ENCODE data around the gene MMP14.

MMP14 gene

DNA sequence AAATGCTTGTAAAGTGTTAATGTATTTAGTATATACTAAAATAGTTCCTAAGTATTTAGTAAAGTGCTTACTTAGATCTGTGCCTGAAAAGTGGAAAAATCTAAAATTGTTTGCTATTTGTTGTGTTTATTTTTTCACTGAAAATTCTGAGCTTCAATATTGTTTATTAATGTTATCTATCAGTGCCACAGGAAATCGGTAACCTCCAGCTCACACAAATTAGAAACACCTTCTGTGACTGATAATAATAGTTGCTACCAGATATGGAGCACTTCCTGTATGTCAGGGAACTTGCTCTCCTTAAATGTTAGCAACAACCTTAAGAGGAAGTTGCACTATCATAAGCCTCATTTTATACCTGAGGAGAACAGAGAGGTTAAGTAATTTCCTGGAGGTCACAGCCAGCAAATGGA lies 34.4 kb downstream of the MMP14 start:
- Histone ChIP-seq H3K36me3 (ENCODE audit: control insufficient read depth, insufficient read depth, low read length) (peaks cover 12% of the 10 kb centered on the region), H3K27me3 (replicated peaks; ENCODE audit: control insufficient read depth, insufficient read depth, low read length) (no peaks in the 10 kb centered on the region), H3K4me3 (replicated peaks; ENCODE audit: low read depth, low read length) (peak overlapping the region; percentile 92)
- TF ChIP-seq, protein P1, sequence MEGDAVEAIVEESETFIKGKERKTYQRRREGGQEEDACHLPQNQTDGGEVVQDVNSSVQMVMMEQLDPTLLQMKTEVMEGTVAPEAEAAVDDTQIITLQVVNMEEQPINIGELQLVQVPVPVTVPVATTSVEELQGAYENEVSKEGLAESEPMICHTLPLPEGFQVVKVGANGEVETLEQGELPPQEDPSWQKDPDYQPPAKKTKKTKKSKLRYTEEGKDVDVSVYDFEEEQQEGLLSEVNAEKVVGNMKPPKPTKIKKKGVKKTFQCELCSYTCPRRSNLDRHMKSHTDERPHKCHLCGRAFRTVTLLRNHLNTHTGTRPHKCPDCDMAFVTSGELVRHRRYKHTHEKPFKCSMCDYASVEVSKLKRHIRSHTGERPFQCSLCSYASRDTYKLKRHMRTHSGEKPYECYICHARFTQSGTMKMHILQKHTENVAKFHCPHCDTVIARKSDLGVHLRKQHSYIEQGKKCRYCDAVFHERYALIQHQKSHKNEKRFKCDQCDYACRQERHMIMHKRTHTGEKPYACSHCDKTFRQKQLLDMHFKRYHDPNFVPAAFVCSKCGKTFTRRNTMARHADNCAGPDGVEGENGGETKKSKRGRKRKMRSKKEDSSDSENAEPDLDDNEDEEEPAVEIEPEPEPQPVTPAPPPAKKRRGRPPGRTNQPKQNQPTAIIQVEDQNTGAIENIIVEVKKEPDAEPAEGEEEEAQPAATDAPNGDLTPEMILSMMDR (IDR thresholded peaks at IDR 0.05; ENCODE audit: insufficient read depth, low read length, poor library complexity, severe bottlenecking) = no peak
- peak; percentile 80 for DNase-seq (ENCODE audit: extremely low read depth, insufficient read length)

DNA sequence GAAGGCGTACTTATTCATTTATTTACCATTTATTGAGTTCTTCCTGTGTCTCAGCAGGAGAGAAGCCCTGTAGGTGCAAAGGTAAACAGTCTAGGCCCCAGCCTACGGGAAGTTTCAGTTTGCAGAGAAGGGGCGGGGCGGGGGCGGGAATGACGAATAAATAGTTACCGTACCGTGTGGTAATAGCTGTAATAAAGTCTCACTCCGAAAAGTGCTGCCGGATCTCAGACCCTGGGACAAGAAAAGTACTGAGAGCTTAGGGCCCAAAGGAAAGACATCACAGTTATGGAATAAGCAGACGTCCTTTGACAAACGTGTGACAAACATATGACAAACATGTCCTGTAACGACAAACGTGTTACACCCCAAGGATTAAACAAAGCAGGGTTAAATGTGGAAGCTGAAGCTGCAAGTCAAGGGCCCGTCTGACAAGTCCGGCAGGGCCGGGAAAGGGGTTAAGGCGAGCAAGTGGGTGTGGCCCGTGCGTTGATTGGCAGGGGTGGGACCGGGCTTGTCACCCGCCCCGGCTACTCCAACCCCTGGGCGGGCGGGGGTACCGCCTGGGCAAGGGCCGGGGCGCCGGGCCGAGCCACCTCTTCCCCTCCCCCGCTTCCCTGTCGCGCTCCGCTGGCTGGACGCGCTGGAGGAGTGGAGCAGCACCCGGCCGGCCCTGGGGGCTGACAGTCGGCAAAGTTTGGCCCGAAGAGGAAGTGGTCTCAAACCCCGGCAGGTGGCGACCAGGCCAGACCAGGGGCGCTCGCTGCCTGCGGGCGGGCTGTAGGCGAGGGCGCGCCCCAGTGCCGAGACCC lies 35.0 kb downstream of the MMP14 start, which contains the start of gene LRP10:
Gene LRP10, plus strand, starts transcription at position 517 of the 809 bp plus-strand sequence. CDS start 564 bp downstream, outside the sequence.
- peak; percentile 90 for DNase-seq (ENCODE audit: extremely low read depth, insufficient read length)
- no peaks in the 10 kb centered on the region for H3K27me3 ChIP-seq (replicated peaks; ENCODE audit: control insufficient read depth, insufficient read depth, low read length)

DNA sequence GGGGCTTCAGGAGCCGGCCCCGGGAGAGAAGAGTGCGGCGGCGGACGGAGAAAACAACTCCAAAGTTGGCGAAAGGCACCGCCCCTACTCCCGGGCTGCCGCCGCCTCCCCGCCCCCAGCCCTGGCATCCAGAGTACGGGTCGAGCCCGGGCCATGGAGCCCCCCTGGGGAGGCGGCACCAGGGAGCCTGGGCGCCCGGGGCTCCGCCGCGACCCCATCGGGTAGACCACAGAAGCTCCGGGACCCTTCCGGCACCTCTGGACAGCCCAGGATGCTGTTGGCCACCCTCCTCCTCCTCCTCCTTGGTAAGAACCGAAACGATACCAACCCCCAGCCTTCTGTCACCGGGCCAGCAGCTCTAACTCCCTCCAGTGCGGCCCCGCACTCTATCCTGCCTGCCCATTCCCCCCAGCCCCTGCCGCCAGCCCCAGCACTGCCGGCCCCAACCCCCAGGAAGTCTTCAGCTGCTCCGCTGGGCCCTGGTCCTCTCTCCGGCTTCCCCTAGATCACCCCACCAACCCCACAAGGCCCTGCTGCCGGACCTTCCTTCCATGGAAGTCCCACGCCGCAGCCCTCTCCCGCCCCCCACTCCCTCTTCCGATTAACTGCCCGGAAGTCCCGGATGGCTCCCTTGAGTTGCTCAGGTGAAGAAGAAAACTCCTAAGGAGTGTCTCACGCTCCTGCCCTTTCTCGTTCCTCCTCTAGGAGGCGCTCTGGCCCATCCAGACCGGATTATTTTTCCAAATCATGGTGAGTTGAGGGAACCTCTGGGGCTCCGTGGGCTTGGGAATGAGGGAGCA lies 35.8 kb downstream of the MMP14 start:
- TF ChIP-seq, protein P1 (IDR thresholded peaks at IDR 0.05; ENCODE audit: insufficient read depth, low read length, poor library complexity, severe bottlenecking) = peak; percentile 98
- DNase-seq (ENCODE audit: extremely low read depth, insufficient read length) = peak; percentile 69
- H3K27me3 ChIP-seq (replicated peaks; ENCODE audit: control insufficient read depth, insufficient read depth, low read length) = no peaks in the 10 kb centered on the region

More for the DNA sequence above, 35.0 kb downstream of the MMP14 start, which contains the start of gene LRP10:
- H3K36me3 ChIP-seq (ENCODE audit: control insufficient read depth, insufficient read depth, low read length) = peaks cover 18% of the 10 kb centered on the region
- TF ChIP-seq, protein P1 (IDR thresholded peaks at IDR 0.05; ENCODE audit: insufficient read depth, low read length, poor library complexity, severe bottlenecking) = no peak
- peak within 1 kb of the TSS; percentile 92 for H3K4me3 ChIP-seq (replicated peaks; ENCODE audit: low read depth, low read length)

GRCh38 chr14:22872833-22873520 lies 36.6 kb downstream of the MMP14 start:
- TF ChIP-seq, protein P1 (IDR thresholded peaks at IDR 0.05; ENCODE audit: insufficient read depth, low read length, poor library complexity, severe bottlenecking) = no peak
- Histone ChIP-seq H3K27me3 (replicated peaks; ENCODE audit: control insufficient read depth, insufficient read depth, low read length) (no peaks in the 10 kb centered on the region), H3K4me3 (replicated peaks; ENCODE audit: low read depth, low read length) (peak overlapping the region; percentile 92), H3K36me3 (ENCODE audit: control insufficient read depth, insufficient read depth, low read length) (peaks cover 25% of the 10 kb centered on the region)
- no peak for DNase-seq (ENCODE audit: extremely low read depth, insufficient read length)

More for the DNA sequence above, 35.8 kb downstream of the MMP14 start:
- Histone ChIP-seq H3K36me3 (ENCODE audit: control insufficient read depth, insufficient read depth, low read length) (peaks cover 22% of the 10 kb centered on the region), H3K4me3 (replicated peaks; ENCODE audit: low read depth, low read length) (peak overlapping the region; percentile 92)

GRCh38 chr14:22875003-22875747 lies 38.8 kb downstream of the MMP14 start:
- H3K36me3 ChIP-seq (ENCODE audit: control insufficient read depth, insufficient read depth, low read length) = peaks cover 32% of the 10 kb centered on the region
- DNase-seq (ENCODE audit: extremely low read depth, insufficient read length) = no peak
- no peaks in the 10 kb centered on the region for H3K27me3 ChIP-seq (replicated peaks; ENCODE audit: control insufficient read depth, insufficient read depth, low read length)
- no peak overlapping the region for H3K4me3 ChIP-seq (replicated peaks; ENCODE audit: low read depth, low read length)
- TF ChIP-seq, protein P1 (IDR thresholded peaks at IDR 0.05; ENCODE audit: insufficient read depth, low read length, poor library complexity, severe bottlenecking) = no peak
